SK-N-SH (cell line): Measurements from ENCODE around the gene THY1. TPM values are rescaled to one million over a fixed set of nuclear protein-coding genes. Genes with fewer than 3 reads are reported as not detected.

ENCODE experiments used
- CTCF ChIA-PET: fragments of 300-600, 350-600 bp; formaldehyde crosslinking; extraction: SDS; loops from one replicate; lab custom pipeline; 2021; lab: Yijun Ruan, JAX
- POLR2A ChIA-PET: fragments of 350-600 bp; sonication (Branson Sonifier 250); formaldehyde crosslinking; extraction: SDS; loops from one replicate; lab custom pipeline; 2020; ENCODE audit warnings: antibody characterized with exemption, inconsistent platforms; lab: Yijun Ruan, JAX
- DNase-seq: peaks from one replicate; pipeline ENCODE4 v3.0.0; 2012
- H2AFZ ChIP-seq: fragments of 200-600 bp; sonication (generic); 2 replicates; pipeline ENCODE4 v1.8.1; 2016; ENCODE audit warnings: antibody characterized with exemption, mild to moderate bottlenecking, low read depth
- H3F3A ChIP-seq: fragments of 200-600 bp; sonication (generic); replicated peaks from 2 replicates; pipeline ENCODE3; 2016; ENCODE audit warnings: antibody characterized with exemption, mild to moderate bottlenecking; ENCODE audit not compliant: insufficient read depth
- H3K27ac ChIP-seq, 2 experiments: fragments of 200-500 bp in 1 of 2; fragments of 200-600 bp in 1 of 2; sonication (Bioruptor generic) in 1 of 2; sonication (generic), shearing (Covaris generic) in 1 of 2; 2 replicates each; pipeline versions ENCODE4 v1.5.1 to v1.6.1; 2014 to 2016; ENCODE audit warnings: low read depth in 2 of 2, inconsistent platforms in 1 of 2, low read length in 1 of 2, mild to moderate bottlenecking in 1 of 2, mixed read lengths in 1 of 2
- H3K27me3 ChIP-seq: fragments of 200-600 bp; sonication (generic), shearing (Covaris generic); 2 replicates; pipeline ENCODE4 v1.6.1; 2016; ENCODE audit warnings: mixed run types; ENCODE audit not compliant: insufficient read depth
- H3K36me3 ChIP-seq, 2 experiments: fragments of 200-500 bp in 1 of 2; fragments of 200-600 bp in 1 of 2; sonication (Bioruptor generic) in 1 of 2; sonication (generic) in 1 of 2; replicated peaks in 1 of 2; 2 replicates each; pipeline versions ENCODE3 to v1.5.1; 2014 to 2016; ENCODE audit warnings: low read length in 1 of 2, mild to moderate bottlenecking in 1 of 2; ENCODE audit not compliant: insufficient read depth in 2 of 2, control insufficient read depth in 1 of 2
- H3K4me1 ChIP-seq, 2 experiments: fragments of 200-500 bp in 1 of 2; fragments of 200-600 bp in 1 of 2; sonication (Bioruptor generic) in 1 of 2; sonication (generic), shearing (Covaris generic) in 1 of 2; 2 replicates each; pipeline versions ENCODE4 v1.5.1 to v1.6.1; 2014 to 2016; ENCODE audit warnings: low read depth in 1 of 2, low read length in 1 of 2, mixed run types in 1 of 2; ENCODE audit not compliant: insufficient read depth in 2 of 2, control insufficient read depth in 1 of 2
- H3K4me2 ChIP-seq: fragments of 200-600 bp; sonication (generic), shearing (Covaris generic); 2 replicates; pipeline ENCODE4 v1.6.1; 2017; ENCODE audit warnings: mixed run types
- H3K4me3 ChIP-seq, 2 experiments: fragments of 200-500 bp in 1 of 2; fragments of 200-600 bp in 1 of 2; sonication (Bioruptor generic) in 1 of 2; sonication (generic), shearing (Covaris generic) in 1 of 2; 2 replicates each; pipeline versions ENCODE4 v1.5.1 to v1.8.1; 2014 to 2016; ENCODE audit warnings: low read depth in 2 of 2, inconsistent platforms in 1 of 2, low read length in 1 of 2, mild to moderate bottlenecking in 1 of 2, mixed read lengths in 1 of 2, moderate library complexity in 1 of 2
- H3K79me2 ChIP-seq: fragments of 200-600 bp; sonication (generic); 2 replicates; pipeline ENCODE4 v1.8.1; 2017; ENCODE audit warnings: mild to moderate bottlenecking; ENCODE audit not compliant: insufficient read depth
- H3K9ac ChIP-seq: fragments of 200-600 bp; sonication (generic); 2 replicates; pipeline ENCODE4 v1.6.1; 2017; ENCODE audit warnings: mixed run types
- H3K9me2 ChIP-seq: fragments of 200-600 bp; sonication (generic); 2 replicates; pipeline ENCODE4 v1.6.1; 2017; ENCODE audit warnings: mixed run types
- H3K9me3 ChIP-seq: fragments of 200-600 bp; sonication (generic); 2 replicates; pipeline ENCODE4 v1.6.1; 2017; ENCODE audit warnings: mixed run types, mild to moderate bottlenecking, moderate library complexity
- H4K20me1 ChIP-seq: fragments of 200-600 bp; sonication (generic); 2 replicates; pipeline ENCODE4 v1.6.1; 2017; ENCODE audit warnings: mild to moderate bottlenecking, mixed run types; ENCODE audit not compliant: insufficient read depth
- CTCF ChIP-seq: fragments of 200-600 bp; sonication (generic); IDR thresholded peaks from 2 replicates; pipeline ENCODE4 v1.6.1; 2017; ENCODE audit warnings: antibody characterized with exemption, mild to moderate bottlenecking, moderate library complexity
- EP300 ChIP-seq, 2 experiments: IDR thresholded peaks; 2 replicates each; pipeline versions ENCODE4 v1.4.0 to v1.6.1; 2012; ENCODE audit warnings: borderline replicate concordance in 1 of 2, low read depth in 1 of 2, low read length in 1 of 2
- FOXJ3 ChIP-seq: sonication (generic); formaldehyde crosslinking; IDR thresholded peaks from 2 replicates; pipeline ENCODE4 v1.5.1; 2020; ENCODE audit warnings: mild to moderate bottlenecking, missing genetic modification reagents
- GABPA ChIP-seq: IDR thresholded peaks from 2 replicates; pipeline ENCODE4 v1.4.0; 2012; ENCODE audit warnings: low read depth, mild to moderate bottlenecking
- JUND ChIP-seq: IDR thresholded peaks from 2 replicates; pipeline ENCODE4 v1.4.0; 2012
- MAX ChIP-seq: IDR thresholded peaks from 2 replicates; pipeline ENCODE4 v1.4.0; 2012; ENCODE audit warnings: low read depth
- MEF2A ChIP-seq: IDR thresholded peaks from 2 replicates; pipeline ENCODE4 v1.4.0; 2012; ENCODE audit warnings: low read depth, borderline replicate concordance
- MXI1 ChIP-seq: IDR thresholded peaks from 2 replicates; pipeline ENCODE4 v1.6.1; 2012; ENCODE audit warnings: mild to moderate bottlenecking, low read depth, low read length, improper control_type of control experiment
- RAD21 ChIP-seq: IDR thresholded peaks from 2 replicates; pipeline ENCODE4 v1.6.1; 2012; ENCODE audit warnings: mild to moderate bottlenecking, low read length
- RXRA ChIP-seq: IDR thresholded peaks from 2 replicates; pipeline ENCODE4 v1.4.0; 2012; ENCODE audit warnings: low read depth, mild to moderate bottlenecking, borderline replicate concordance
- SIN3A ChIP-seq: IDR thresholded peaks from 2 replicates; pipeline ENCODE4 v1.6.1; 2012; ENCODE audit warnings: low read depth, mild to moderate bottlenecking, low read length, moderate library complexity, borderline replicate concordance
- SMC3 ChIP-seq: IDR thresholded peaks from 2 replicates; pipeline ENCODE4 v1.6.1; 2012; ENCODE audit warnings: low read depth, low read length, improper control_type of control experiment
- TEAD4 ChIP-seq: IDR thresholded peaks from 2 replicates; pipeline ENCODE4 v1.4.0; 2012; ENCODE audit warnings: mild to moderate bottlenecking, borderline replicate concordance; ENCODE audit not compliant: insufficient read depth
- USF1 ChIP-seq: IDR thresholded peaks from 2 replicates; pipeline ENCODE4 v1.4.0; 2012; ENCODE audit warnings: low read depth, borderline replicate concordance
- USF2 ChIP-seq: fragments of 150-350 bp; IDR thresholded peaks from 2 replicates; pipeline ENCODE4 v1.6.1; 2017; ENCODE audit warnings: antibody characterized with exemption, low read length, low read depth, borderline replicate concordance
- YY1 ChIP-seq: IDR thresholded peaks from 2 replicates; pipeline ENCODE4 v1.4.0; 2012; ENCODE audit warnings: low read depth, mild to moderate bottlenecking
- WGBS: methylation state at CpG from one replicate; pipeline ENCODE4 v1.1.6; 2017; ENCODE audit warnings: low lambda C conversion rate; 5-methylcytosine and 5-hydroxymethylcytosine counted together
- polyA plus RNA-seq, 3 experiments: library from polyadenylated mRNA; depleted of rRNA; stranded (reverse); fragments of >200 nt; gene quantifications; 2 replicates each; pipeline ENCODE4 v1.2.3, GENCODE V29; 2012

Gene THY1
- polyA plus RNA-seq, 1 of the 3 experiments (the other 2 are of a cell fraction), result 1,091 TPM

DNA sequence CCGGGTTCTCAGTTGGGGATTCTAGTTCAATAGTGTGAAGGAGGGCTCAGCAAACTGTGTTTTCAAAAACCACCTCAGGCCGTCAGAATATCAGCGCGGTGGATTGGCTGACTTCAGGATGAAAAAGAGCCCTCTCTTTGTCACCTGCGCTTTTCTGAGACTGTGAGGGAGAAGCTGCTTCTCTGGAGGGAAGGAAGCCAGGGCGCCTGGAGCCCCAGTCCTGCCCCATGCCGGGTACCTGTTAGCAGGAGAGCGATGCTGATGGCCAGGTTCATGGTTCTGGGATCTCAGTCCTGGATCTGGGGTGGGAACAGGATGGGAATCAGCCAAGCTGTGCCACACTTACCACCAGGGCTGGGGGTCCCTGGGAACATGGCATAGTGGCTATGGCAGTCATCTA lies 2.3 kb downstream of the THY1 start:
- Histone ChIP-seq H3K4me2 (peak overlapping the region; percentile 90), H2AFZ (no peak overlapping the region), H3F3A (peaks cover 32% of the 10 kb centered on the region), H3K4me3 (peak overlapping the region; percentile 87 to 96; a peak in 1 of 4 replicates), H3K9me2 (no peaks in the 10 kb centered on the region), H3K9ac (peak overlapping the region; percentile 79; the same call in 1 of the 2 replicates), H3K9me3 (no peaks in the 10 kb centered on the region), H3K27me3 (no peaks in the 10 kb centered on the region), H4K20me1 (peaks cover 38% of the 10 kb centered on the region), H3K27ac (no peak overlapping the region), H3K4me1 (peaks cover 29 to 59% of the 10 kb centered on the region in 2 experiments), H3K79me2 (peaks cover 45% of the 10 kb centered on the region), H3K36me3 (peaks cover 22 to 33% of the 10 kb centered on the region in 2 experiments)
- DNase-seq, result no peak
- ChIA-PET POLR2A (no interaction called here), CTCF (interaction anchor here (2.8 to 6.2 kb wide), 2 partner anchors 54 to 64 kb away, joined by 13 to 60 read pairs; no protein-coding TSS in a partner anchor)
- no peak for TF ChIP-seq FOXJ3
- no peak for TF ChIP-seq USF1
- no peak for TF ChIP-seq YY1
- TF ChIP-seq RAD21, result no peak
- no peak for TF ChIP-seq USF2
- TF ChIP-seq MAX, result no peak
- no peak for TF ChIP-seq GABPA
- TF ChIP-seq JUND, result no peak
- no peak for TF ChIP-seq CTCF
- no peak for TF ChIP-seq MEF2A
- TF ChIP-seq SIN3A, result no peak
- no peak for TF ChIP-seq EP300 (IDR thresholded peaks at IDR 0.05; ENCODE audit: borderline replicate concordance in 1 of 2, low read depth in 1 of 2, low read length in 1 of 2)
- WGBS, result 94% methylated on average over 8 of the region's 8 CpGs

GRCh38 chr11:119419834-119420492 lies 3.0 kb downstream of the THY1 start:
- no peak for DNase-seq
- POLR2A ChIA-PET, result no interaction called here
- Histone ChIP-seq H3K9me3 (no peaks in the 10 kb centered on the region), H3K79me2 (peaks cover 45% of the 10 kb centered on the region), H3F3A (peaks cover 32% of the 10 kb centered on the region), H3K9me2 (no peaks in the 10 kb centered on the region), H3K4me2 (peak overlapping the region; percentile 90; the same call in 1 of the 2 replicates), H3K36me3 (peaks cover 22 to 33% of the 10 kb centered on the region in 2 experiments), H3K27ac (peak overlapping the region in 1 of 2 experiments; percentile 84; a peak in 1 of 4 replicates), H4K20me1 (peaks cover 38% of the 10 kb centered on the region), H3K4me3 (peak overlapping the region in 1 of 2 experiments; percentile 4; a peak in 1 of 4 replicates), H3K9ac (no peak overlapping the region), H2AFZ (no peak overlapping the region), H3K27me3 (no peaks in the 10 kb centered on the region), H3K4me1 (peaks cover 29 to 53% of the 10 kb centered on the region in 2 experiments)
- WGBS, result 92% methylated on average over 16 of the region's 18 CpGs
- CTCF ChIA-PET, result interaction anchor here (1.0 to 2.8 kb wide), 2 partner anchors 55 to 63 kb away, joined by 4 to 13 read pairs; no protein-coding TSS in a partner anchor
- TF ChIP-seq USF1, result no peak
- TF ChIP-seq JUND, result no peak
- TF ChIP-seq MXI1, result no peak
- TF ChIP-seq RXRA, result no peak
- TF ChIP-seq USF2, result no peak
- TF ChIP-seq TEAD4, result no peak
- no peak for TF ChIP-seq SMC3
- no peak for TF ChIP-seq MAX
- no peak for TF ChIP-seq CTCF
- TF ChIP-seq MEF2A, result no peak
